Measurements from ENCODE around the gene WDR33. TPM values are rescaled to one million over a fixed set of nuclear protein-coding genes. Genes with fewer than 3 reads are reported as not detected.

WDR33 gene
- total RNA-seq, 2 donors from 2014 or later, result 55.2 to 61.8 TPM

DNA sequence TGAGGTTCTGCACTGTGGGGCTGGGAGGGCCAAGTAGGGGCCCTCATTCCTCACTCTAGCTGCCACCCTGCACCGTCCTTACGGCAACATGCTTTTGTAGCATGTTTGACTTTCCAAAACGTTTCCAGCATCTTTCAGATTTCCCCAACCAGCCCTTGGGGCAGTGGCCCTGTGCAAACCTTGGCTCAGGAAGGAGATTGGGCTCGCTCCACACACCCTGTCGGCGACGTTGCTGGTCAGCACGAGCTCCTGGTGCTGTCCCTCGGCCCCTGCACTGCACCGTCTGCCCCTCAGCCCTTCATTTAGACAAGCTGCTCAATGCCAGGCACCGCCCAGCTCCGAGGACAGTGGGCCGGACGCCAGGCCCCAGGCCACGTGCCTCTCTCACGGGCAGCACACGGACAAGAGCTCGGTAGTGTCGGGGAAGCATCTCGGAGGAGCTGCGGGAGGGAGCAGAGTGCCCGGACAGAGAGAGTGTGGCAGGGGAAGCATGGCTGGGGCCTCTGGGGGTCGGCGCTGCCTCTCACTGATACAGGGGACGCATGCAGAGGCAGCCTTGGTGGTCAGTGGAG lies 158.1 kb downstream of the WDR33 start:
- no peak overlapping the region for H3K27ac Mint-ChIP-seq
- H3K36me3 Mint-ChIP-seq (ENCODE audit: low read depth), result peaks cover 3% of the 10 kb centered on the region
- peak overlapping the region; percentile 36 for H3K4me3 Mint-ChIP-seq
- H3K4me1 Mint-ChIP-seq, result peaks cover 12% of the 10 kb centered on the region
- ATAC-seq (no peak), DNase-seq (no peak)
- H3K27me3 Mint-ChIP-seq, result peaks cover 26% of the 10 kb centered on the region
- H3K9me3 ChIP-seq (ENCODE audit: control insufficient read depth, low read length, poor library complexity, severe bottlenecking), result no peaks in the 10 kb centered on the region

DNA sequence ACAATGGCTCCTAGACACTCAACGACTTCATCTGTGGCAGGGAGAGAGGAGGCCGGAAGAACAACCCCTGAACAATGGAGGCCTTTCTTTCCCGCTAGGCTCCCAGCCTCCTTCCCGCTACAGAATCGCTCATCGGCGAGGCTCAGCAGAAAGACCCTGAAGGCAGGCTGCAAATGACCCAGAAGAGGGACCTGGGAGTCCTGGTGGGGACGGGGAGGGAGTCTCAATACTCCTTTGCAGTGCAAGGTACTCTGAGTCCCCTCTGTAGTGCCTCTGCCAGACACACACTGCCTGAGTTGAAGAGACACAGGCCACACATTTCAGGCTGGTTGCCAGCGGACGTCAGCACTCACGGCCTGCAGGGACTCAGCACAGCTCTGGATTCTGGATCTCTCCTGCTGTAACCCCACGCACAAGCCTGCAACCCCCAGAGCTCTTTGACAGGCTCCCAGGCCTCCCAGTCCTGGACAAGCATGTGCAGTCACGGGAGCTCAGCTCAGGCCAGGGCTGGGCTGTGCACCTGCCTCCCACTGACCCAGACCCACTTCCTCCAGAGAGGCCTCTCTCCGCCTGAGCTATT lies 158.9 kb downstream of the WDR33 start:
- Mint-ChIP-seq H3K27me3 (peaks cover 22% of the 10 kb centered on the region), H3K4me1 (peaks cover 17% of the 10 kb centered on the region), H3K27ac (no peak overlapping the region), H3K4me3 (no peak overlapping the region), H3K36me3 (ENCODE audit: low read depth) (peaks cover 3% of the 10 kb centered on the region)
- ATAC-seq, result no peak
- DNase-seq, result no peak
- no peaks in the 10 kb centered on the region for H3K9me3 ChIP-seq (ENCODE audit: control insufficient read depth, low read length, poor library complexity, severe bottlenecking)

DNA sequence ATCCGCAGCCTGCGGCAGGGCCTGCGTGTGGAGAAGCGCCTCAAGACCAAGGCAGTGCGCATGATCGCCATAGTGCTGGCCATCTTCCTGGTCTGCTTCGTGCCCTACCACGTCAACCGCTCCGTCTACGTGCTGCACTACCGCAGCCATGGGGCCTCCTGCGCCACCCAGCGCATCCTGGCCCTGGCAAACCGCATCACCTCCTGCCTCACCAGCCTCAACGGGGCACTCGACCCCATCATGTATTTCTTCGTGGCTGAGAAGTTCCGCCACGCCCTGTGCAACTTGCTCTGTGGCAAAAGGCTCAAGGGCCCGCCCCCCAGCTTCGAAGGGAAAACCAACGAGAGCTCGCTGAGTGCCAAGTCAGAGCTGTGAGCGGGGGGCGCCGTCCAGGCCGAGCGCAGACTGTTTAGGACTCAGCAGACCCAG lies 159.6 kb downstream of the WDR33 start:
- Mint-ChIP-seq H3K36me3 (ENCODE audit: low read depth) (peaks cover 3% of the 10 kb centered on the region), H3K4me3 (no peak overlapping the region), H3K4me1 (peaks cover 17% of the 10 kb centered on the region), H3K27ac (no peak overlapping the region), H3K27me3 (peaks cover 22% of the 10 kb centered on the region)
- no peaks in the 10 kb centered on the region for H3K9me3 ChIP-seq (ENCODE audit: control insufficient read depth, low read length, poor library complexity, severe bottlenecking)
- DNase-seq (no peak), ATAC-seq (no peak)

Other genes with a start within 250 kb of the WDR33 start
- not detected for gene GPR17, start 165.0 kb downstream of the WDR33 start, total RNA-seq
- 1 to 10 TPM; 2.9 to 7.7 TPM for gene LIMS2, start 135.6 kb downstream of the WDR33 start, total RNA-seq
- gene SFT2D3, start 109.7 kb downstream of the WDR33 start, total RNA-seq, result 1 to 10 TPM; 5.9 to 6.0 TPM
- gene POLR2D, start 47.0 kb upstream of the WDR33 start, total RNA-seq, result 10 to 100 TPM; 19.6 to 29.7 TPM
- gene AMMECR1L, start 74.8 kb upstream of the WDR33 start, total RNA-seq, result 10 to 100 TPM; 15.6 to 17.0 TPM
- gene SAP130, start 216.9 kb upstream of the WDR33 start, total RNA-seq, result 10 to 100 TPM; 31.9 to 34.1 TPM